Calu3 (cell line): ENCODE data around the gene DACT2. TPM values are rescaled to one million over a fixed set of nuclear protein-coding genes. Genes with fewer than 3 reads are reported as not detected.

ENCODE experiments used
- BruUV-seq: library from RNA; stranded (reverse); fragments of 400-500 nt; replicated peaks from 2 replicates; lab custom pipeline; 2021; lab: Mats Ljungman, UMichigan
- CTCF ChIA-PET: fragments of 300-600 bp; sonication (Branson Sonifier 250); formaldehyde crosslinking; loops from one replicate; lab custom pipeline; 2022; ENCODE audit warnings: antibody characterized with exemption; lab: Charles Lee
- DNase-seq: peaks from one replicate; pipeline ENCODE4 v3.0.0; 2022
- H3K27ac Mint-ChIP-seq: one replicate; pipeline ENCODE4 v1.8.0; 2022; ENCODE audit warnings: mixed read lengths; ENCODE audit not compliant: unreplicated experiment
- H3K27me3 Mint-ChIP-seq: one replicate; pipeline ENCODE4 v1.8.0; 2022; ENCODE audit warnings: mixed read lengths; ENCODE audit not compliant: unreplicated experiment
- H3K36me3 Mint-ChIP-seq: one replicate; pipeline ENCODE4 v1.8.0; 2022; ENCODE audit warnings: mild to moderate bottlenecking, moderate library complexity, mixed read lengths; ENCODE audit not compliant: insufficient read depth, unreplicated experiment
- H3K4me1 Mint-ChIP-seq: one replicate; pipeline ENCODE4 v1.8.0; 2022; ENCODE audit warnings: mild to moderate bottlenecking, low read depth, mixed read lengths; ENCODE audit not compliant: unreplicated experiment
- H3K4me3 Mint-ChIP-seq: one replicate; pipeline ENCODE4 v1.8.0; 2022; ENCODE audit warnings: mild to moderate bottlenecking, low read depth, moderate library complexity, mixed read lengths; ENCODE audit not compliant: unreplicated experiment
- H3K9me3 Mint-ChIP-seq: one replicate; pipeline ENCODE4 v1.8.0; 2022; ENCODE audit warnings: low read depth, mixed read lengths; ENCODE audit not compliant: unreplicated experiment
- intact Hi-C: fragments of 100-400 bp; cut with micrococcal nuclease; formaldehyde crosslinking; loops from one replicate; pipeline ENCODE4 v1.10.0; 2022; ENCODE audit not compliant: unreplicated experiment
- total RNA-seq: library from RNA; stranded (reverse); gene quantifications from 2 replicates; pipeline ENCODE4 v1.2.3, GENCODE V29; 2022
- TF ChIP-seq, protein P1 (sequence below): fragments of 200-600 bp; IDR thresholded peaks from one replicate; pipeline ENCODE4 v1.8.0; 2022; ENCODE audit warnings: antibody characterized with exemption; ENCODE audit not compliant: unreplicated experiment

Gene DACT2
- total RNA-seq, 1 experiment from 2014 or later = not detected

DNA sequence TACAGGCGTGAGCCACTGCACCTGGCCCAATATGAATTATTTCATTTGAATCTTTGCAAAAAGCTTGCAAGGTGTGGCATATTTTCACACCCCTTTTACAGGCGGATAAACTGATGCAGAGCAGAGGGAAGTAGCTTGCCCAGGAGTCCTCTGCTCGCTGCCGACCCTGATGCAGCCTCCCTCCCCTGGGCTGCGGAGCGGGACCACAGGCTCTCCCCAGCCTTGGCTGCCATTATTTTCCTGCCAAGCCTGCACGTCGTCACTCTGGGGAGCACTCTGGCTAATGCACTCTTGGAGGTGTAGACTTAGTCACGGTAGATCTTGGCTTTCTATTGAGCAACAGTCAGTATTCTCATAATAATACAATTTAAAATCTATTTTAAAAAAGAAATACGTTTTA, 34.8 kb upstream of the DACT2 start:
- Mint-ChIP-seq H3K4me3 (no peak overlapping the region), H3K9me3 (no peaks in the 10 kb centered on the region), H3K4me1 (no peaks in the 10 kb centered on the region), H3K27me3 (peaks cover 44% of the 10 kb centered on the region), H3K27ac (no peak overlapping the region), H3K36me3 (no peaks in the 10 kb centered on the region)
- intact Hi-C loops = loop anchor here (2.0 kb wide), 1 partner anchor 152 kb away; no protein-coding TSS in a partner anchor
- CTCF ChIA-PET = no interaction called here
- DNase-seq = no peak
- TF ChIP-seq, protein P1, sequence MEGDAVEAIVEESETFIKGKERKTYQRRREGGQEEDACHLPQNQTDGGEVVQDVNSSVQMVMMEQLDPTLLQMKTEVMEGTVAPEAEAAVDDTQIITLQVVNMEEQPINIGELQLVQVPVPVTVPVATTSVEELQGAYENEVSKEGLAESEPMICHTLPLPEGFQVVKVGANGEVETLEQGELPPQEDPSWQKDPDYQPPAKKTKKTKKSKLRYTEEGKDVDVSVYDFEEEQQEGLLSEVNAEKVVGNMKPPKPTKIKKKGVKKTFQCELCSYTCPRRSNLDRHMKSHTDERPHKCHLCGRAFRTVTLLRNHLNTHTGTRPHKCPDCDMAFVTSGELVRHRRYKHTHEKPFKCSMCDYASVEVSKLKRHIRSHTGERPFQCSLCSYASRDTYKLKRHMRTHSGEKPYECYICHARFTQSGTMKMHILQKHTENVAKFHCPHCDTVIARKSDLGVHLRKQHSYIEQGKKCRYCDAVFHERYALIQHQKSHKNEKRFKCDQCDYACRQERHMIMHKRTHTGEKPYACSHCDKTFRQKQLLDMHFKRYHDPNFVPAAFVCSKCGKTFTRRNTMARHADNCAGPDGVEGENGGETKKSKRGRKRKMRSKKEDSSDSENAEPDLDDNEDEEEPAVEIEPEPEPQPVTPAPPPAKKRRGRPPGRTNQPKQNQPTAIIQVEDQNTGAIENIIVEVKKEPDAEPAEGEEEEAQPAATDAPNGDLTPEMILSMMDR = no peak
- no TSS peak for BruUV-seq

DNA sequence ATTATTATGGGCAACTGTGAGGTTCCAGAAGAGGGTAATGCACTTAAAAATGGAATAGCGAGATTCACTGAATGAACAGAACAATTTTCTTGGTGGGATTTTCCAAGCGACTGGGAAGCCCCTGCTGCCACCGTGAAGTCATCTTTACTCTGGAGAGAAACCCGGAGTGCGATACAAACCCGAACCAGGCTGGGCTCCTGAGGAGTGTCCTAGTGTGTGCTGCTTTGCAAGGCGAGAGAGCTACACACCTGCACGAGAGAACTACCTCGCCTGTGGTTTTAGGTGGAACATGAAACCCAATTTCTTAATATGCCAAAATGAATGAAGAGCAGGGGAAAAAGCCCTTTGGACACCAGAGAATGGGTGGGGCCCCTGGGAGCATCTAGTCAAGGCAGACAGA, 33.5 kb upstream of the DACT2 start:
- BruUV-seq = no TSS peak
- no peak for DNase-seq
- CTCF ChIA-PET = no interaction called here
- H3K4me3 Mint-ChIP-seq = no peak overlapping the region
- H3K36me3 Mint-ChIP-seq = no peaks in the 10 kb centered on the region
- no peaks in the 10 kb centered on the region for H3K4me1 Mint-ChIP-seq
- TF ChIP-seq, protein P1 = no peak
- no peaks in the 10 kb centered on the region for H3K9me3 Mint-ChIP-seq
- intact Hi-C loops = no loop called here
- peaks cover 44% of the 10 kb centered on the region for H3K27me3 Mint-ChIP-seq
- H3K27ac Mint-ChIP-seq = no peak overlapping the region

DNA sequence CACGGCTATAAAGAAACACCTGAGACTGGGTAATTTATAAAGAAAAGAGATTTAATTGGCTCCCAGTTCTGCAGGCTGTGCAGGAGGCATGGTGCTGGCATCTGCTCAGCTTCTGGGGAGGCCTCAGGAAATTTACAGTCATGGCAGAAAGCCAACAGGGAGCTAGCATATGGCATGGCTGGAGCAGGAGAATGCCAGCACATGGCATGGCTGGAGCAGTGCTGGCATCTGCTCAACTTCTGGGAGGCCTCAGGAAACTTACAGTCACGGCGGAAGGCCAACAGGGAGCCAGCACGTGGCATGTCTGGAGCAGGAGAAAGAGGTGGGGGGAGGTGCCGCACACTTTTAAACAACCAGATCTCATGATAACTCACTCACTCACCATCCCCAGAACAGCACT, 32.5 kb upstream of the DACT2 start:
- H3K36me3 Mint-ChIP-seq = no peaks in the 10 kb centered on the region
- BruUV-seq = no TSS peak
- CTCF ChIA-PET = no interaction called here
- TF ChIP-seq, protein P1 = no peak
- intact Hi-C loops = no loop called here
- no peak overlapping the region for H3K4me3 Mint-ChIP-seq
- DNase-seq = no peak
- no peak overlapping the region for H3K27ac Mint-ChIP-seq
- no peaks in the 10 kb centered on the region for H3K4me1 Mint-ChIP-seq
- H3K9me3 Mint-ChIP-seq = no peaks in the 10 kb centered on the region
- H3K27me3 Mint-ChIP-seq = peaks cover 54% of the 10 kb centered on the region

DNA sequence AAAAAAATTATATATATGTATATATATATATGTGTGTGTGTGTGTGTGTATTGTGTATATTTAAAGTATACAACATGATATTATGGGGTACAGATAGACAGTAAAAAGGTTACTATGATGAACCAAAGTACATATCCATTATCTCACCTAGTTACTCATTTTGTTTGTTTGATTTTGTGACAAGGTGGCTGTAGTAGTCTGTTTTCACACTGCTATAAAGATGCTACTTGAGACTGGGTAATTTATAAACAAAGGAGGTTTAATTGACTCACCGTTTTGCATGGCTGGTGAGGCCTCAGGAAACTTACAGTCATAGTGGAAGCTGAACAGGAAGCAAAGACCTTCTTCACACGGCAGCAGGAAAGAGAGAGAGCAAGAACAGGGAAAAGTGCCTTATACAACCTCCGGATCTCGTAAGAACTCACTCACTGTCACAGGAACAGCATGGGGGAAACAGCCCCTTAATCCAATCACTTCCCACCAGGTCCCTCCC, 30.2 kb upstream of the DACT2 start:
- DNase-seq = no peak
- BruUV-seq = no TSS peak
- Mint-ChIP-seq H3K4me1 (no peaks in the 10 kb centered on the region), H3K36me3 (no peaks in the 10 kb centered on the region), H3K27ac (no peak overlapping the region), H3K4me3 (no peak overlapping the region), H3K9me3 (no peaks in the 10 kb centered on the region), H3K27me3 (peaks cover 68% of the 10 kb centered on the region)
- intact Hi-C loops = no loop called here
- TF ChIP-seq, protein P1 = no peak
- CTCF ChIA-PET = no interaction called here
